K562 (cell line): ENCODE measurements around the gene FHIT.

ENCODE experiments used
- ADNP ChIP-seq: fragments of 200-800 bp; sonication (Bioruptor generic); IDR thresholded peaks from 2 replicates; pipeline ENCODE4 v1.6.1; 2016; ENCODE audit warnings: missing genetic modification characterization, missing compliant biosample characterization
- ARID1B ChIP-seq: fragments of 450-650 bp; IDR thresholded peaks from 2 replicates; pipeline ENCODE4 v1.6.1; 2016; ENCODE audit warnings: antibody characterized with exemption, mild to moderate bottlenecking, inconsistent platforms
- ELF1 ChIP-seq: fragments of 200-800 bp; sonication (Bioruptor generic); IDR thresholded peaks from 2 replicates; pipeline ENCODE4 v1.6.1; 2016; ENCODE audit warnings: missing genetic modification characterization, missing compliant biosample characterization
- MED1 ChIP-seq: sonication (generic); formaldehyde crosslinking; IDR thresholded peaks from 2 replicates; pipeline ENCODE4 v1.8.1; 2023; ENCODE audit warnings: missing genetic modification reagents, borderline replicate concordance
- MTA3 ChIP-seq: fragments of 450-650 bp; formaldehyde crosslinking; IDR thresholded peaks from 2 replicates; pipeline ENCODE4 v1.6.1; 2017; ENCODE audit warnings: mild to moderate bottlenecking, borderline replicate concordance
- NRF1 ChIP-seq, 2 experiments: fragments of 450-650 bp; IDR thresholded peaks in 1 of 2; conservative IDR thresholded peaks in 1 of 2; 2 replicates each; pipeline ENCODE4 v1.6.1; 2014; ENCODE audit warnings: mild to moderate bottlenecking in 2 of 2
- TAF1 ChIP-seq: IDR thresholded peaks from 2 replicates; pipeline ENCODE4 v1.6.1; 2011; ENCODE audit warnings: mild to moderate bottlenecking, low read length, moderate library complexity; ENCODE audit not compliant: insufficient read depth, control insufficient read depth, severe bottlenecking; ENCODE audit errors: extremely low read depth
- ZBTB1 ChIP-seq: sonication (generic); formaldehyde crosslinking; IDR thresholded peaks from 2 replicates; pipeline ENCODE4 v1.8.1; 2023; ENCODE audit warnings: missing genetic modification reagents, low read depth, mild to moderate bottlenecking, borderline replicate concordance
- TF ChIP-seq, protein P1 (sequence below), 3 experiments: IDR thresholded peaks in 2 of 3; conservative IDR thresholded peaks in 1 of 3; 2 replicates each; pipeline ENCODE4 v1.5.1; 2011 to 2012; ENCODE audit warnings: low read length in 3 of 3, mild to moderate bottlenecking in 3 of 3, control low read depth in 2 of 3, improper control_type of control experiment in 1 of 3, inconsistent platforms in 1 of 3, low read depth in 1 of 3, mixed read lengths in 1 of 3, moderate library complexity in 1 of 3; ENCODE audit not compliant: insufficient read depth in 2 of 3
- TF ChIP-seq, protein P2 (sequence below), 2 experiments: fragments of 450-650 bp; formaldehyde crosslinking in 1 of 2; IDR thresholded peaks; 2 replicates each; pipeline versions ENCODE4 v1.4.0 to v1.6.1; 2014 to 2020; ENCODE audit warnings: mild to moderate bottlenecking in 2 of 2, borderline replicate concordance in 1 of 2, low read depth in 1 of 2

DNA sequence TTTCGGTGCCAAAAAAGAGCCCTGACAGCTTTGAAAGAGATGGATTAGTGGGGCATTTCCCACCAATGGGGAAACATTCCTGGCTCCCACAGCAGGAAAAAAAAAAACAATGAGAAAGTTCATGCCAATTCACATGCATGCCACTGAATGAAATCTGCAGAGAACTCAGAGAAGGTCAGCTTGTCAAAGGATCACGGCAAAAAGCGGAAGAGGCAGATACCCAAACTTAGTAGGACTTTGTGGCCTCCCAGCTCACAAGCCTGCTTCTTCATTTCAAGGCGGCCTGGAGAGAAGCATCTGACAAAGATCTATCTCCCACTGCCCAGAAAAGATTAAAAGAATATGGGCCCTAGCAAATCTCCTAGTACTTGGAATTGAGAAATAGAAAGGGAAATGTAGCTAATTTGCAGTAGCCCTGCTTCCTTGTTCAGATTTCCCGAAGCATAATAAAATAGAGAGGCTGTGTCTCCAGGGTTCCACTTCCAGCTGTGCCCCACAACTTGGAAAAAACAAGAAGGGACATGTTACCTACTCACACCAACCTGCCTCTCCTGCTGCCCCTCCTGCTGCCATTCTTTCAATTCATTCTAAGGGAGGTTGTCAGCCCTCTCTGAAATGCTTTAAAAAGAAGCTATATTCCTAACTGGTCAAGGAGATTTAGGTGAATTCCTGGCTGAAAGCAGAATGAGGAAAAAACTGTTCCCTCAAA is 170.4 kb downstream of the FHIT start:
- TF ChIP-seq ADNP (no peak), TAF1 (no peak), ARID1B (no peak), ZBTB1 (CRISPR knock-in tag) (no peak), ELF1 (no peak), MTA3 (no peak), MED1 (CRISPR knock-in tag) (no peak), NRF1 (conservative IDR thresholded peaks at IDR 0.05 in 1 of 2, IDR thresholded peaks at IDR 0.05 in 1 of 2) (no peak)
- TF ChIP-seq, protein P1, sequence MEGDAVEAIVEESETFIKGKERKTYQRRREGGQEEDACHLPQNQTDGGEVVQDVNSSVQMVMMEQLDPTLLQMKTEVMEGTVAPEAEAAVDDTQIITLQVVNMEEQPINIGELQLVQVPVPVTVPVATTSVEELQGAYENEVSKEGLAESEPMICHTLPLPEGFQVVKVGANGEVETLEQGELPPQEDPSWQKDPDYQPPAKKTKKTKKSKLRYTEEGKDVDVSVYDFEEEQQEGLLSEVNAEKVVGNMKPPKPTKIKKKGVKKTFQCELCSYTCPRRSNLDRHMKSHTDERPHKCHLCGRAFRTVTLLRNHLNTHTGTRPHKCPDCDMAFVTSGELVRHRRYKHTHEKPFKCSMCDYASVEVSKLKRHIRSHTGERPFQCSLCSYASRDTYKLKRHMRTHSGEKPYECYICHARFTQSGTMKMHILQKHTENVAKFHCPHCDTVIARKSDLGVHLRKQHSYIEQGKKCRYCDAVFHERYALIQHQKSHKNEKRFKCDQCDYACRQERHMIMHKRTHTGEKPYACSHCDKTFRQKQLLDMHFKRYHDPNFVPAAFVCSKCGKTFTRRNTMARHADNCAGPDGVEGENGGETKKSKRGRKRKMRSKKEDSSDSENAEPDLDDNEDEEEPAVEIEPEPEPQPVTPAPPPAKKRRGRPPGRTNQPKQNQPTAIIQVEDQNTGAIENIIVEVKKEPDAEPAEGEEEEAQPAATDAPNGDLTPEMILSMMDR (IDR thresholded peaks at IDR 0.05 in 2 of 3, conservative IDR thresholded peaks at IDR 0.05 in 1 of 3; ENCODE audit: insufficient read depth in 2 of 3, low read depth in 1 of 3, low read length in 3 of 3) = no peak
- TF ChIP-seq, protein P2, sequence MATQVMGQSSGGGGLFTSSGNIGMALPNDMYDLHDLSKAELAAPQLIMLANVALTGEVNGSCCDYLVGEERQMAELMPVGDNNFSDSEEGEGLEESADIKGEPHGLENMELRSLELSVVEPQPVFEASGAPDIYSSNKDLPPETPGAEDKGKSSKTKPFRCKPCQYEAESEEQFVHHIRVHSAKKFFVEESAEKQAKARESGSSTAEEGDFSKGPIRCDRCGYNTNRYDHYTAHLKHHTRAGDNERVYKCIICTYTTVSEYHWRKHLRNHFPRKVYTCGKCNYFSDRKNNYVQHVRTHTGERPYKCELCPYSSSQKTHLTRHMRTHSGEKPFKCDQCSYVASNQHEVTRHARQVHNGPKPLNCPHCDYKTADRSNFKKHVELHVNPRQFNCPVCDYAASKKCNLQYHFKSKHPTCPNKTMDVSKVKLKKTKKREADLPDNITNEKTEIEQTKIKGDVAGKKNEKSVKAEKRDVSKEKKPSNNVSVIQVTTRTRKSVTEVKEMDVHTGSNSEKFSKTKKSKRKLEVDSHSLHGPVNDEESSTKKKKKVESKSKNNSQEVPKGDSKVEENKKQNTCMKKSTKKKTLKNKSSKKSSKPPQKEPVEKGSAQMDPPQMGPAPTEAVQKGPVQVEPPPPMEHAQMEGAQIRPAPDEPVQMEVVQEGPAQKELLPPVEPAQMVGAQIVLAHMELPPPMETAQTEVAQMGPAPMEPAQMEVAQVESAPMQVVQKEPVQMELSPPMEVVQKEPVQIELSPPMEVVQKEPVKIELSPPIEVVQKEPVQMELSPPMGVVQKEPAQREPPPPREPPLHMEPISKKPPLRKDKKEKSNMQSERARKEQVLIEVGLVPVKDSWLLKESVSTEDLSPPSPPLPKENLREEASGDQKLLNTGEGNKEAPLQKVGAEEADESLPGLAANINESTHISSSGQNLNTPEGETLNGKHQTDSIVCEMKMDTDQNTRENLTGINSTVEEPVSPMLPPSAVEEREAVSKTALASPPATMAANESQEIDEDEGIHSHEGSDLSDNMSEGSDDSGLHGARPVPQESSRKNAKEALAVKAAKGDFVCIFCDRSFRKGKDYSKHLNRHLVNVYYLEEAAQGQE (IDR thresholded peaks at IDR 0.05; ENCODE audit: borderline replicate concordance) = no peak
- TF ChIP-seq, protein P2 (CRISPR knock-in tag; IDR thresholded peaks at IDR 0.05; ENCODE audit: low read depth) = no peak
